Activated CD8-positive, alpha-beta memory T cell treated with anti-CD3 and anti-CD28 coated beads for 1 hour (primary cell): ENCODE data around the gene NDUFC2.
"Not testable (repeated sequence)": the region's sequence is repeated elsewhere in the genome, so short reads cannot be mapped to it uniquely, and the experiment has no call there.

Experiments used
- DNase-seq, 2 donors: peaks; one replicate each; pipeline ENCODE4 v3.0.0-alpha.2; 2020; ENCODE audit warnings: low read depth in 1 of 2; ENCODE audit errors: extremely low read depth in 1 of 2

NDUFC2 gene

GRCh38 chr11:78056093-78056492 lies 23.6 kb downstream of the NDUFC2 start:
- DNase-seq, result no peak

GRCh38 chr11:78054971-78055370 lies 24.7 kb downstream of the NDUFC2 start:
- no peak for DNase-seq

DNA sequence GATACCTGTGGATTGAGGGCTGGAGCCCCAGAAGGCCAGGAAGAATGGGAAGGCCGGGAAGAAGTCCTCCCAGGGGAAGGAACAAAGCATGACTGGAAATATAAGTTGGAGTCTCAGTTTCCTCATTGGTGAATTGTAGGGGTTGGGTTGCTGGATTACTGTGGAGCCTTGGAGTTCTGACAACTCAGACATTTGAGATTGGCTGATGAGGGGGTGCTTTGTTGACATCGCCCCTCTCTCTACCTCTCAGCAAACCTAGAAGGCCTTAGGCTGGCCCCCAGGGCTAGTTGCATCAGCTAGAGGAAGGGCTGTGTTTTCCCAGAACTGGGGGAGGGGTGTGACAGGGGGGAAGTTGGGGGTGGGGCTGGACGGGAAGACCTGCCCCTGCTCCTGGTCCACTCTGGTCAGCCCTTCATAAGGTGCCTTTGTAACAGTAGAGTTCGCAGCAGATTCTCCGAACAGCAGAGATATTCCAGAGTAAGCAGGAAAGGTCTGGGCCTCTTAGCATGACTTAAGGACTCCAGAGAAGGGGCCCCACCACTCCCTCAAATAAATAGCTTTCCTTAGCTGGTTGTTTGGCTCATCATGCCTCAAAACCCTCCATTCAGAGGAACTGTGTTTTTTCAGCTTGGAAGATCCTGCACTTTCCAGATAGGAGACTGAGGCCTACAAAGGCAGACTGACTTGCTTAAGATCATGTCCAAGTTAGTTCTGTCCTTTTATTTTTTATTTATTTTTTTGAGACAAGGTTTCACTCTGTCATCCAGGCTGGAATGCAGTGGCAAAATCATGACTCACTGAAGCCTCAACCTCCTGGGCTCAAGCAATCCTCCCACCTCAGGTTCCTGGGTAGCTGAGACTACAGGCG lies 28.5 kb downstream of the NDUFC2 start:
- DNase-seq, result no peak

- no peak for DNase-seq
These were observed 30.3 kb downstream of the NDUFC2 start for GRCh38 chr11:78049348-78049747.

GRCh38 chr11:78048561-78048960 lies 31.1 kb downstream of the NDUFC2 start:
- no peak for DNase-seq

DNA sequence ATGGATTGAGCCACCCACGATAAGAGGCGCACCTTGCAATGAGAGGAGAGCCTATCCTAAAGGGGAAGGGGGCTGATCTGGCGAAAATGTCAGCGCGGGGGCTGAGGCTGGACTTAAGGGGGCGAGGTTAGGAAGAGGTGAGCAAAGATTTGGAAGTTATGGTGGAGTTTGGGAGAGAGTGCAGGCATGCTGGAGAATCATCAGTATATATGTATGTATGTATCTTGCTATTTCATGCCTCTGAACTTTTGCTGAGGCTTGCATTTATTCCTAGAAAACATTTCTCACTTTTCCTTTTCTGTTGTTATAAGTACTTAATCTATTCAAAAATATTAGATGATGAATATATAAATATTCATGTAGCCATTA lies 33.2 kb downstream of the NDUFC2 start:
- no peak for DNase-seq

DNA sequence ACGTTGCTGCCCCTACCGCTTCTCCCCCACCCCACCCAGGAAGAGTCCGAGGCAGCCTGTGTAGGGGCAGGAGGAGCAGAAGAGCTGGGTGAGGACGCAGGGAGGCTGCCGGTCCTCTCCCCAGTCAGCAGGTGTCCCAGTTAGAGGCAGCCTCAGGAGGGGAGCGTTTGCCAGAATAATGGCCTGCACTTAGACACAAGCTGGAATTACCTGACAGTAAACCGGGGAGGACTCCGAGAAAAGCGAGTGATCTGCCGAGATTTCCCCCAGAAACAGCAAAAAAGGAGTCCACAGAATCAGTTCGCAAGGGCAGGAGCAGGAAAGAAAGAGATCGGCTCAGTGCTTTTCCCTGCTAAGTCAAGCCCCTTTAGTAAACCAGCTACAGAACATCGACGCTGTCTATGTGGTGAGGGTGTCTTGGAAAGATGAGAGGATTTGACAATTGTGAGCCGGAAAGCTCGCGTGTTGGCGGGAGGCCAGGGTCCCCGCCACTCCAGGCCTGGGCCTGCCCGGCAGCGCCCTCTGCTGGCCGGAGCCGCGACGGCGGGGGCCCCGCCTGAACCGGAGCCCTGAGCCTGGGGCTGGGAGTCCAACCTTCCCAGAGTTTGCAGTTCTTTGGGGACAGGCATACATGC lies 33.7 kb downstream of the NDUFC2 start:
- peak; percentile 29 to 70 for DNase-seq

DNA sequence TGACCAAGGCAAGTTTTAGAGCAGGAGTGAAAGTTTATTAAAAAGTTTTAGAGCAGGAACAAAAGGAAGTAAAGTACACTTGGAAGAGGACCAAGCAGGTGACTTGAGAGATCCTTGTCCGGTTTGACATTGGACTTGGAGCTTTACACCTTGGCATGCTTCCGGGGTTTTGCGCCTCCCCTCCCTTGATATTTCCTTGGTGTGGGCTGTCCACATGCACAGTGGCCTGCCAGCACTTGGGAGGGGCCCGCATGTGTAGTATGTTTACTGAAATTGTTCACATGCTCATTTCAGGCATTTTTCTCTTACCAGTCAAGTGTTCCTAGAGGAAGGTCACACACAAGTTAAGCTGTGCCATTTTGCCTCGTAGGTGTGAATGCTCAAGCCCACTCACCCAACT lies 35.0 kb downstream of the NDUFC2 start:
- DNase-seq, result no peak

- DNase-seq, result no peak
These were observed 37.7 kb downstream of the NDUFC2 start for GRCh38 chr11:78041843-78042440.

DNA sequence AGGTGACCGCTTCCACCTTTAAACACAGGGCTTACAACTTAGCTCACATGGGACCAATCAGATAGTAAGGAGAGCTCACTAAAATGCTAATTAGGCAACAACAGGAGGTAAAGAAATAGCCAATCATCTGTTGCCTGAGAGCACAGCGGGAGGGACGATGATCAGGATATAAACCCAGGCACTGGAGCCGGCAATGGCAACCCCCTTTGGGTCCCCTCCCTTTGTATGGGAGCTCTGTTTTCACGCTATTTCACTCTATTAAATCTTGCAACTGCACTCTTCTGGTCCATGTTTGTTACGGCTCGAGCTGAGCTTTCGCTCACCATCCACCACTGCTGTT lies 38.3 kb downstream of the NDUFC2 start:
- not testable (repeated sequence) for DNase-seq

DNA sequence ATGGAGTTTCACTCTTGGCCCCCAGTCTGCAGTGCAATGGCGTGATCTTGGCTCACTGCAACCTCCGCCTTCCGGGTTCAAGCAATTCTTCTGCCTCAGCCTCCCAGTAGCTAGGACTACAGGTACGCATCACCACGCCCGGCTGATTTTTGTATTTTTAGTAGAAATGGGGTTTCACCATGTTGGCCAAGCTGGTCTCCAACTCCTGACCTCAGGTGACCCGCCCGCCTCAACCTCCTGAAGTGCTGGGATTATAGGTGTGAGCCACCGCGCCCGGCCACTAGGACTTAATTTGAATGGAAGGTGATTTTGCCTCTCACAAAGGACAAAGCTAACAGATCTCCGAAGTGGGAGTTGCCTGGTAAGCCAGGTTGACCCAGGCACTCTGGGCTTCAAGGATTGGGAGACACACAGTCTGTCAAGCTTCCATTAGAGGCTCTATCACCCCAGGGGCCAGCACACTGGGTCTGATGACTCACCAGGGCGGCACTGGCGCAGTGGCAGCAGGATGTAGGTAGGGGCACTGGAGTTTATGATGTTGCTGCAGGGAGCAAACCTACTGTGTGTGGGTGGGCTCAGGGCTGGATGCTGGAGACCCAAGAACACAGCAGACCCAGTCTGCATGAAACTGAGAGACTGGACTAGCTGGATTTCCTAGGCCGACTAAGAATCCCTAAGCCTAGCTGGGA lies 38.8 kb downstream of the NDUFC2 start:
- DNase-seq, result no peak

GRCh38 chr11:78039919-78040671 lies 39.6 kb downstream of the NDUFC2 start:
- DNase-seq, result no peak

DNA sequence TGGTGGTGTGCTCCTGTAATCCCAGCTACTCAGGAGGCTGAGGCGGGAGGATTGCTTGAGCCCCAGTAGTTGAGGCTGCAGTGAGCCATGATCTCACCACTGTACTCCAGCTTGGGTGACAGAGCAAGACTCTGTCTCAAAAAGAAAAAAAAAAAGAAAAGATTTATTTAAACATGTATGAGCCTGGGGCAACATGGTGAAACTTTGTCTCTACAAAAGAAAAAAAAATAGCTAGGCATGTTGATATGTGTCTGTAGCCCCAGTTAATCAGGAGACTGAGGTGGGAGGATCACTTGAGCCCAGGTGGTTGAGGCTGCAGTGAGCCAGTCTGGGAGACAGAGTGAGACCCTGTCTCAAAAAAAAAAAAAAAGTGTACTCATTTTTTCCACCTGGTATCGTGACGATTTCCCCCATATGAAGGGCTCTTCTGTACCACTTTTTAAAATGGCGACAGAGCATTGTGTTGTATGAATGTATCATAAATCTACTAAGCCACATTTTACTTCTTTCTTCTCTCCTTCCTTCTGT lies 40.2 kb downstream of the NDUFC2 start:
- no peak for DNase-seq

DNA sequence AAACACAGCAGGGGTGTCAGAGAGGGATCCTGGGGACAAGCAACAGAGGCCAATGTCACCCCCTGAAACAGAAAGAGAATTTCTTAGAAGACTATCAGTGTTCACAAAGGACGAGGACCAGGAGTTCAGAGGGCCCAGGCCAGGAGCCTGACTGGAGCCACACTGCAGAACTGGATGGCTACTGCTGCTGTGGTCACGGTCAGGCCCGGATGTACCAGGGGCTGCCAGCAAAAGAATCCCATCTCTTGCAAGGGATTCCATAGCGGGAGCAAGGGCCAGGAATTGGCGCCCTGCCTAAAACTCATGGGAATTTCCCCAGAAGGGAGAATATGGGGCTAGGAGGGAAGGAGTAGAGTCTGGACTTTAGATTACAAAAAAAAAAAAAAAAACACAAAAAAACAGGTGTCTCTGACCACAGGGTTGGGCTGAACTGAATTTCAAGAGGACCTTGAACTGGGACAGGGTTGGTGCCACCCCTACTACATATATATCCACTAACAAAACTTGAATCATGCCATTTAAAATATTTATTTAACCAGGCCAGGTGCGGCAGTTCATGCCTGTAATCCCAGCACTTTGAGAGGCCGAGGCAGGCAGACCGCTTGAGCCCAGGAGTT lies 40.9 kb downstream of the NDUFC2 start:
- no peak for DNase-seq

- no peak for DNase-seq
These were observed 41.6 kb downstream of the NDUFC2 start for GRCh38 chr11:78037825-78038620.

- no peak for DNase-seq
These were observed 42.6 kb downstream of the NDUFC2 start for GRCh38 chr11:78037056-78037455.

GRCh38 chr11:78036313-78036712 lies 43.3 kb downstream of the NDUFC2 start:
- DNase-seq, result no peak

DNA sequence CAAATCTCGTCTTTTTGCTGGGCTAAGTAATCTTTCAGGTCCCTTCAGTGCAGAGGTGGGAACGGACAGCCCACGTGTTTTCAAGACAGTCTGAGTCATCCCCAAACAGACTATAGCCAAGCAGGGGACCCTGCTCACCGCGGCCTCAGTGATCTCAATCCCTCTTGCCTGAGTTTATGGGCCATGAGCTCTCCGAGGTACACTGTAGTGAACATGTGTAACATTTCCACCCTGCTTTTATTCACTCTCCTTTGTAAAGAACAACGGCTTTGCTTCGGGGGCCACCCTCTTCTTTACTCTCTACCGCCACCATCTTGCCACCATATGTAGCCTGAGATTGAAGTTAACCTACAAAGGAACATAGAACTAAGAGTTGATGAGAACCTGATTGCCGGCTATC lies 45.0 kb downstream of the NDUFC2 start:
- no peak for DNase-seq

DNA sequence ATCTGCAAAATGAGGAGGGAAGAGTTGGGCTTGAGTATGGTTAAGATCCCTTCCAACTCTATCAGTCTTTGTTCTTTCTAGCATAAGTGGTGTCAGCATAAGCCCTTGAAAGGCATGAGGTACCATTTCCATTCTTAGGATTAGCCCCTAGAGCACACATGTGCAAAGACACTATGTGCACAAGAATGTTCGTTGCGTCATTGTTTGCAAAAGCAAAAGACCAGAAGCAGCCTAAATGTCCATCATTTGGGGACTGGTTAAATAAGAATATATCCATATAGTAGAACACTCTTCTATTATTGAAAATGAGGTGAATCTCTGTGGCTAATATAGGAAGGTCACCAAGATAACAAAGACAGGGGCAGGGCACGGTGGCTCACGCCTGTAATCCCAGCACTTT lies 46.6 kb downstream of the NDUFC2 start:
- DNase-seq, result no peak
